GM10266 (cell line): ENCODE data around the gene CLNK.

ENCODE experiments used
- DNase-seq: peaks from one replicate; pipeline ENCODE4 v3.0.0; 2012; ENCODE audit errors: extremely low spot score
- CTCF ChIP-seq: IDR thresholded peaks from 2 replicates; pipeline ENCODE4 v1.5.1; 2012; ENCODE audit warnings: mild to moderate bottlenecking, low read depth; ENCODE audit not compliant: control insufficient read depth, insufficient read depth; ENCODE audit errors: missing control alignments

Gene CLNK

GRCh38 chr4:10677796-10678497 is 6.6 kb downstream of the CLNK start:
- TF ChIP-seq CTCF = no peak
- peak; percentile 24 for DNase-seq

DNA sequence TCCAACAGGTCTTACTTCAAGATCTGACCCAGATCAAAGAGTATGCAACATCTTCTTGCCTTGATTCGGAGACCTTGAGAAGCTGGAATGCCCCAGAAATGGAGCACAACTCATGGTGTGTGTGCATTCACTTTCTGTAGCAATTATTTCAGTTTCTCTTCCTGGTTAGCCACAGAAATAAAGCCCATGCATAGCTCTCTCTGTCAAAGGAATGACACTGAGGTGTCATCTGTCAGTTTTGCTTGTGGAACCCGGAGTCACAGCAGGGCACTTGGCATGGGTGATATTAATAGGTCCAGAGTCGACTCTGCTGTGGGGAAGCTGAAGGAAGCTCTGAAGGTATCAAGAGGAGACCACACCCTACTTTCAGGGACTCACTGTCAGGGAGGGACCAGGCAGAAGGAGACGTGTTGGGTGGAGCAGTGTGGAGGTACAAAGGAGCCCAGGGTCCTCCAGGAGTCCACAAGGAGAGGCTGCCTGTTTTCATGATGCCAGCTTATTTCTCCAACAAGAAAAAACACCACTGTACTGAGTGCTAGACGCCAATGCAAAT is 10.7 kb downstream of the CLNK start:
- TF ChIP-seq CTCF = no peak

DNA sequence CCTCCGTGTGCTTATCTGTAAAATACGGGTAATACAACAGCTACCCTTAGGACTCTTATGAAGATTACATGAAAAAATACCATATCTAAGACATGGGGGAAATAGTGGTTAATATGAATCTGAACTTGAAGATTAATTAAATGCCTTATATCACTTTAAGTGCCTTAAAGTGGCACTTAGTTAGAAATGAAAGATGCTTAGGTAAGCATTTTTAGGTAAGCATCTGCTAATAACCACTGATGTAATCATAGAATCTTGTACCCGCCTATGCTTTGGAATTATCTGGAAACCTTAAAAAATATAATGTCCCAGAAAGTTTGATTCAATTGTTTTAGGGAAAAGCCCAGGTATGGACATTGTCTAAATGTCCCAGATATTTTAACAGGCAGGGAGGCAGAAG is 12.2 kb downstream of the CLNK start:
- DNase-seq = no peak

More for the DNA sequence above, 10.7 kb downstream of the CLNK start:
- peak; percentile 49 for DNase-seq

GRCh38 chr4:10671799-10672198 is 12.8 kb downstream of the CLNK start:
- DNase-seq = no peak
- TF ChIP-seq CTCF = no peak

More for the DNA sequence above, 12.2 kb downstream of the CLNK start:
- no peak for TF ChIP-seq CTCF

GRCh38 chr4:10671366-10671765 is 13.2 kb downstream of the CLNK start:
- peak; percentile 26 for DNase-seq

GRCh38 chr4:10670321-10670720 is 14.2 kb downstream of the CLNK start:
- no peak for TF ChIP-seq CTCF
- no peak for DNase-seq

More at GRCh38 chr4:10671366-10671765, 13.2 kb downstream of the CLNK start:
- TF ChIP-seq CTCF = no peak

DNA sequence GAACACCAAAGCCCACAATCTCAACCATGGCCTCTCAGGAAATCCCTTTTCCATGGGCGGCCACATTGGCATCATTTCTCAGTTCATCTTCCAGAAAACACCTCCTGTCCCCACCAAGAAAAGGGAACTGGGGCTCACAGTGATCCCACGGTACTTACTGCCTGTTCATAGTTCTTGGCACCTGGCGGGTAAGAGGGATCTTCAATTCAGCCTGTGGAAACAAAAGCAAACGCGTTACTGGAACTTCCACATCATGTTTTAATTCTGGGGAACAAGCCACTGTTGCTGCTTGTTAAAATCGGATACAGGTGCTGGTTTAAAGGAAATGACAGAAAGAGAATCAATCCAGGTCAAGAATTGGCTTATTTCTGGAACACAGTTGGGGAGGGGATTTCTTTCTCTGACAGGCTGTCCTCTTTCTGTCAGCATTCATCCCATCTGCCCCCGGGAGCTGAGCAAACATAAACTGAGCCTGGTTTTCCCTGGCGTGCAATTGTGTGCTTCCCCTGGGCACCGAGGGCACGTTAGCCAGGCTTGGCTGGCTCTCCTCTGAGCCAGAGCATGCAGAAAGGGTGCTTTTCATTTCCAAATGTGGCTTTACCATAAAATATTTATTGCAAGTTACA is 16.8 kb downstream of the CLNK start:
- TF ChIP-seq CTCF = no peak
- DNase-seq = no peak
